RWPE1 (cell line): ENCODE results near the gene GZMM.

Experiments used
- CTCF ChIA-PET: fragments of 350-600 bp; sonication (Branson Sonifier 250); formaldehyde crosslinking; extraction: SDS; loops from one replicate; lab custom pipeline; 2021; lab: Yijun Ruan, JAX
- POLR2A ChIA-PET: fragments of 400-600 bp; formaldehyde crosslinking; extraction: SDS; loops from one replicate; lab custom pipeline; 2020; ENCODE audit warnings: antibody characterized with exemption; ENCODE audit not compliant: low non-redundant PET; lab: Yijun Ruan, JAX
- DNase-seq: peaks from one replicate; pipeline ENCODE4 v3.0.0; 2012; ENCODE audit warnings: low spot score
- H3K27ac ChIP-seq: fragments of 450-650 bp; 2 replicates; pipeline ENCODE4 v1.5.1; 2017
- TF ChIP-seq, protein P1 (sequence below): fragments of 450-650 bp; conservative IDR thresholded peaks from 2 replicates; pipeline ENCODE4 v1.5.1; 2017; ENCODE audit warnings: low read depth, mild to moderate bottlenecking

Gene GZMM

DNA sequence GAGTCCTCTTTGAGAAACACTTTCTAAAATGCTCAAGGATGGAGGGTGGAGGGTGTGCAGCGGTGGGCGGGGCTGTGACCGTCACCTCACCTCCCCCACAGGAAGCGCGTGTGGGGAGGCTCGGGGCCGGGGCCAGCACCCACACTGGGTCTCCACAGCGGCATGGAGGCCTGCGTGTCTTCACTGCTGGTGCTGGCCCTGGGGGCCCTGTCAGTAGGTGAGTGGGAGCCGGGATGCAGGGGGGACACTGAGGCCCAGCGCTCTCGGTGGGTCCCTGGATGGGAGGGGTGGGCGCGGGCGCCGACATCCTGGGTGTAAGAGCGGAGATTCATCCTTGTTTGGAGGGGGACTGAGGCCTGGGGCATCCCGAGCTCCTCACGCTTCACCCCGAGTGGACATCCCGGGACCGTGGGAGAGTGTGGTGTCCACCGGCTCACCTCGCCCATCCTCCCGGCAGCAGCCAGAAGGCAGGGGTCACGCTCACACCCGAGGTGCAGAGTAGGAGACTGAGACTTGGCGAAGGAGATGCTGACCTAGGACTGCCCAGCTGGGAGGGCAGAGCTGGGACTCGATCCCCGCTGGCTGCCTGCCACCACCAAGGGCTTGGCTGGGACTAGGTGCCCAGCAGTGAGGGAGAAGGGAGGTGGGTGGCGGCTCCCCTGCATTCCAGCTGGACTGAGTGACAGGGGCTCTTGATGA lies at the start of gene GZMM:
Gene GZMM, plus strand, starts transcription at position 144 of the 699 bp plus-strand sequence. Its CDS starts 19 bp downstream, at position 163.
- POLR2A ChIA-PET, result no interaction called here

DNA sequence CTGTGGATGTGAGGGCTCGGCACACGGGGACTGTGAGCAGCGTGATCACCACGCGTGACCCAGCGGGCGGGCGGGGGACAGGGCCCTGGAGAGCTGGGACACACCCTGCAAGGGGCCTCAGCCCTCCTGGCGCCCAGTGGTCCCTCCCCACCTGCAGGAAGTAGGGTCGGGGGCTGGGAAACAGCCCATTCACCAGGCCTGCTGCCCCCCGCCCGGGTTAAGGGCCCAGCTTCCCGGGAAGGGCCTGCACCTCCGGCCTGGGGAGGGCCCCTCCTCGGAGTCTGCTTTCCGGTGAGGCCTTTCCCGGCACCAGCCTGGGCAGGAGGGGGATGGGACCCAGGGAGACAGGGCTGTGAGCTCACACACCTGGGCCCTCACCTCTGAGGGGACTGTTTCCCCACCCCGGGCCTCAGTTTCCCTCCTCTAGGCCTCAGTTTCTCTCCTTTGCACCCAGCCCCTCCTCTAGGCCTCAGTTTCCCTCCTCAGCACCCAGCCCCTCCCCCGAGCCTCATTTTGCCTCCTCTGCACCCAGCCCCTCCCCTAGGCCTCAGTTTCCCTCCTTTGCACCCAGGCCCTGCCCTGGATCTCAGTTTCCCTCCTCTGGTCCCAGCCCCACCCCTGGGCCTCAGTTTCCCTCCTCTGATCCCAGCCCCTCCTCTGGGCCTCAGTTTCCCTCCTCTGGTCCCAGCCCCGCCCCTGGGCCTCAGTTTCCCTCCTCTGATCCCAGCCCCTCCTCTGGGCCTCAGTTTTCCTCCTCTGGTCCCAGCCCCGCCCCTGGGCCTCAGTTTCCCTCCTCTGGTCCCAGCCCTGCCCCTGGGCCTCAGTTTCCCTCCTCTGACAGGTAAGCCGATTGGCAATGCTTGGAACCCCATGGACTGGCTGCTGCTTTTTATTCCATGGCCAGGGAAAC lies 49.4 kb upstream of the GZMM start:
- TF ChIP-seq, protein P1, sequence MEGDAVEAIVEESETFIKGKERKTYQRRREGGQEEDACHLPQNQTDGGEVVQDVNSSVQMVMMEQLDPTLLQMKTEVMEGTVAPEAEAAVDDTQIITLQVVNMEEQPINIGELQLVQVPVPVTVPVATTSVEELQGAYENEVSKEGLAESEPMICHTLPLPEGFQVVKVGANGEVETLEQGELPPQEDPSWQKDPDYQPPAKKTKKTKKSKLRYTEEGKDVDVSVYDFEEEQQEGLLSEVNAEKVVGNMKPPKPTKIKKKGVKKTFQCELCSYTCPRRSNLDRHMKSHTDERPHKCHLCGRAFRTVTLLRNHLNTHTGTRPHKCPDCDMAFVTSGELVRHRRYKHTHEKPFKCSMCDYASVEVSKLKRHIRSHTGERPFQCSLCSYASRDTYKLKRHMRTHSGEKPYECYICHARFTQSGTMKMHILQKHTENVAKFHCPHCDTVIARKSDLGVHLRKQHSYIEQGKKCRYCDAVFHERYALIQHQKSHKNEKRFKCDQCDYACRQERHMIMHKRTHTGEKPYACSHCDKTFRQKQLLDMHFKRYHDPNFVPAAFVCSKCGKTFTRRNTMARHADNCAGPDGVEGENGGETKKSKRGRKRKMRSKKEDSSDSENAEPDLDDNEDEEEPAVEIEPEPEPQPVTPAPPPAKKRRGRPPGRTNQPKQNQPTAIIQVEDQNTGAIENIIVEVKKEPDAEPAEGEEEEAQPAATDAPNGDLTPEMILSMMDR, result no peak
- CTCF ChIA-PET, result interaction anchor here (0.7 to 0.9 kb wide), 2 partner anchors 16 to 36 kb away, joined by 3 read pairs; no protein-coding TSS in a partner anchor
- no peak overlapping the region for H3K27ac ChIP-seq
- DNase-seq, result no peak
- POLR2A ChIA-PET, result no interaction called here

More for the DNA sequence above, at the start of gene GZMM:
- CTCF ChIA-PET, result no interaction called here
- no peak for DNase-seq
- H3K27ac ChIP-seq, result peak within 1 kb of the TSS; percentile 20
- TF ChIP-seq, protein P1, result no peak

DNA sequence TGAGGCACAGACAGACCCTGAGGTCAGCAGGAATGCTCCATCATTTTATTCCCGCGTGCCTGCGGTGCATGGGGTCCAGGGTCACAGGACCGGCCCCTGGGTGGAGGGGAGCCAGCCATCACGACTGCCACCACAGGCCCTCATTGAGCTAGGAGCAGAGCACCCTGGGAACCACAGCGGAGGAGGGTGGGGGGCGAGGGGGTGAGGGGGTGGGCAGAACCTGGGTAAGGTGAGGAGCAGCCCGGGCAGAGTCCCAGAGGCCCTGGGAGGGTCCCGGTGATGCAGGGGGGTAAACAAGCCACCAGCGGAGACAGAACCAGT lies 48.8 kb upstream of the GZMM start:
- TF ChIP-seq, protein P1, result no peak
- no peak for DNase-seq
- no peak overlapping the region for H3K27ac ChIP-seq
- POLR2A ChIA-PET, result no interaction called here
- CTCF ChIA-PET, result interaction anchor here (0.5 to 1.3 kb wide), 5 partner anchors 11 to 299 kb away, joined by 3 to 9 read pairs (median 3); no protein-coding TSS in a partner anchor

DNA sequence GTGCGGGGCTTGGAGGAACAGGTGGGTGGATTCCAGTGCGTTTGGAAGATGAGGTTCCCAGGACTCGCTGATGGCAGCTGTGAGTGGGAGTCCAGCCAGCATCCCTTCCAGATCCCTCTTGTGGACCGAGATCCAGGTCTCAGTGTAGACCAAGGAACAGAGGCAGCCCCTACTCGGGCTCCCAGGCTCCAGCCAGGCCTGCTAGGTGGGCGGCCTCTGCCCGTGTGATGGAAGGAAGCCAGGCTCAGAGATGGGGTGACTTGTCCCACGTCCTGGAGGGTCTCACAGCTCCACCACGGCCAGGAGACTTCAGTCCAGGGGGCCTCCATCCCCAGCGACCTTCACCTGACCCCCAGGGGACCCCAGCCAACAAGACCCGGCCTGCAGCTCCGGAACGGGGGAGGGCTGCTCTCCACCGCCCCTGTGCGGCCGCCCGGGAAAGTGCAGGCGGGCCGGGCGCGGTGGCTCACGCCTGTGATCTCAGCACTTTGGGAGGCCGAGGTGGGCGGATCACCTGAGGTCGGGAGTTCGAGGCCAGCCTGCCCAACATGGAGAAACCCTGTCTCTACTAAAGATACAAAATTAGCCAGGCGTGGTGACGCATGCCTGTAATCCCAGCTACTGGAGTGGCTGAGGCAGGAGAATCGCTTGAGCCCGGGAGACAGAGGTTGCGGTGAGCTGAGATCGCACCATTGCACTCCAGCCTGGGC lies 48.3 kb upstream of the GZMM start:
- CTCF ChIA-PET, result interaction anchor here (0.5 to 1.3 kb wide), 8 partner anchors 11 to 298 kb away, joined by 3 to 9 read pairs (median 3); no protein-coding TSS in a partner anchor
- TF ChIP-seq, protein P1, result peak; percentile 82
- DNase-seq, result no peak
- H3K27ac ChIP-seq, result no peak overlapping the region
- POLR2A ChIA-PET, result no interaction called here

DNA sequence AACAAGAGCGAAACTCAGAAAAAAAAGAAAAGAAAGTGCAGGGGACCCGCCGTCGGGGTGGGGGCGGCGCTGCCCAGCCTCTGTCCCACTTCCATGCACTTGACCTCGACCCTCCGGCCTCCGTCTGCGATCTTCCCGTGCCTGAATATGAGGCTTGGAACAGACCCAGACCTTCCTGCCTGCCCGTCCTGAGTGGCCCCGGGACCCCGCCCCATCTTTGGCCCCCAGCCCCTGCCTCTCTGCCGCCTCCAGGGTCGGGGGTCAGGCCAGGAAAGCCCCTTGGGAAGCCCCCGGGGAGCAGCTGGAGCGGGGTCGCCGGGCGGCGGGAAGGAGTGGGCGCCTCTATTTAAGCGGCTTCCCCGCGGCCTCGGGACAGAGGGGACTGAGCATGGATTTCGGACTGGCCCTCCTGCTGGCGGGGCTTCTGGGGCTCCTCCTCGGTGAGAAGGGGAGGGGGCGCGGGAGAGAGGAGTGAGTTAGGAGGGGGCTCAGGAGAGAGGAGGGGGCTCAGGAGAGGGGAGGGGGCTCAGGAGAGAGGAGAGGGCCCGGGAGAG lies 47.7 kb upstream of the GZMM start, which contains the start of gene MADCAM1:
Gene MADCAM1, plus strand, starts transcription at position 375 of the 554 bp plus-strand sequence. Its CDS starts 14 bp downstream, at position 389.
- TF ChIP-seq, protein P1, result no peak
- ChIA-PET POLR2A (no interaction called here), CTCF (interaction anchor here (0.5 to 1.3 kb wide), 6 partner anchors 10 to 241 kb away, joined by 3 to 9 read pairs (median 4); no protein-coding TSS in a partner anchor)
- no peak within 1 kb of the TSS for H3K27ac ChIP-seq
- DNase-seq, result no peak

DNA sequence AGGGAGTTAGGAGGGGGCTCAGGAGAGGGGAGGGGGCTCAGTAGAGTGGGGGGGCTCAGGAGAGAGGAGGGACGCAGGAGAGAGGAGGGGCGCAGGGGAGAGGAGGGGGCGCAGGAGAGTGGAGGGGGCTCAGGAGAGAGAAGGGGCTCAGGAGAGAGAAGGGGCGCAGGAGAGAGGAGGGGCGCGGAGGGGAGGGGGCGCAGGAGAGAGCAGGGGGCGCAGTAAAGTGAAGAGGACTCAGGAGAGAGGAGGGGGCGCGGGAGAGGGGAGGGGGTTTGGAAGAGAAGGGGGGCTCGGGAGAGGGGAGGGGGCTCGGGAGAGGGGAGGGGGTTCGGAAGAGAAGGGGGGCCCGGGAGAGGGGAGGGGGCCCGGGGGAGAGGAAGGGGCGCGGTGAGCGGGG lies 46.9 kb upstream of the GZMM start:
- H3K27ac ChIP-seq, result no peak overlapping the region
- CTCF ChIA-PET, result no interaction called here
- DNase-seq, result no peak
- TF ChIP-seq, protein P1, result no peak
- POLR2A ChIA-PET, result no interaction called here
